Uterus (tissue), 2 donors: ENCODE measurements around the gene DZIP1L.

ENCODE experiments used
- CTCF ChIP-seq, 4 experiments: fragments of 200-600 bp in 2 of 4; fragments of 450-650 bp in 2 of 4; sonication (generic) in 2 of 4; IDR thresholded peaks; one replicate each; pipeline ENCODE4 v1.5.1; 2016 to 2019; ENCODE audit warnings: antibody characterized with exemption in 4 of 4, mild to moderate bottlenecking in 2 of 4, moderate library complexity in 1 of 4
- POLR2A ChIP-seq, 2 donors: fragments of 450-650 bp; IDR thresholded peaks; one replicate each; pipeline ENCODE4 v1.6.1; 2016; ENCODE audit warnings: antibody characterized with exemption in 2 of 2, mild to moderate bottlenecking in 1 of 2, moderate library complexity in 1 of 2

GRCh38 chr3:138062626-138063025 is 52.8 kb downstream of the DZIP1L start:
- no peak for TF ChIP-seq CTCF (IDR thresholded peaks at IDR 0.05)
- no peak for TF ChIP-seq POLR2A (IDR thresholded peaks at IDR 0.05)
